Kidney epithelial cell (primary cell): Measurements from ENCODE around the gene IGSF9. TPM values are rescaled to one million over a fixed set of nuclear protein-coding genes. Genes with fewer than 3 reads are reported as not detected.

Experiments
- DNase-seq: peaks from one replicate; pipeline ENCODE4 v3.0.0-alpha.2; 2010; ENCODE audit warnings: low read depth
- H3K27me3 ChIP-seq: 2 replicates; pipeline ENCODE4 v1.6.0; 2011; ENCODE audit warnings: low read length; ENCODE audit not compliant: control insufficient read depth, insufficient read depth
- H3K36me3 ChIP-seq: 2 replicates; pipeline ENCODE4 v1.5.1; 2011; ENCODE audit warnings: low read length; ENCODE audit not compliant: control insufficient read depth, insufficient read depth
- H3K4me3 ChIP-seq: 2 replicates; pipeline ENCODE4 v1.5.1; 2011; ENCODE audit warnings: low read depth, mild to moderate bottlenecking, control low read depth, low read length
- total RNA-seq: library from RNA; depleted of rRNA; stranded (reverse); fragments of >200 nt; gene quantifications from 2 replicates; pipeline ENCODE4 v1.2.3, GENCODE V29; 2015
- TF ChIP-seq, protein P1 (sequence below): IDR thresholded peaks from 2 replicates; pipeline ENCODE4 v1.5.1; 2011; ENCODE audit warnings: mild to moderate bottlenecking, moderate library complexity, low read length, control low read depth, inconsistent platforms; ENCODE audit not compliant: insufficient read depth, poor library complexity, severe bottlenecking

The IGSF9 gene
- total RNA-seq, 1 donor from 2014 or later: 1.7 TPM

DNA sequence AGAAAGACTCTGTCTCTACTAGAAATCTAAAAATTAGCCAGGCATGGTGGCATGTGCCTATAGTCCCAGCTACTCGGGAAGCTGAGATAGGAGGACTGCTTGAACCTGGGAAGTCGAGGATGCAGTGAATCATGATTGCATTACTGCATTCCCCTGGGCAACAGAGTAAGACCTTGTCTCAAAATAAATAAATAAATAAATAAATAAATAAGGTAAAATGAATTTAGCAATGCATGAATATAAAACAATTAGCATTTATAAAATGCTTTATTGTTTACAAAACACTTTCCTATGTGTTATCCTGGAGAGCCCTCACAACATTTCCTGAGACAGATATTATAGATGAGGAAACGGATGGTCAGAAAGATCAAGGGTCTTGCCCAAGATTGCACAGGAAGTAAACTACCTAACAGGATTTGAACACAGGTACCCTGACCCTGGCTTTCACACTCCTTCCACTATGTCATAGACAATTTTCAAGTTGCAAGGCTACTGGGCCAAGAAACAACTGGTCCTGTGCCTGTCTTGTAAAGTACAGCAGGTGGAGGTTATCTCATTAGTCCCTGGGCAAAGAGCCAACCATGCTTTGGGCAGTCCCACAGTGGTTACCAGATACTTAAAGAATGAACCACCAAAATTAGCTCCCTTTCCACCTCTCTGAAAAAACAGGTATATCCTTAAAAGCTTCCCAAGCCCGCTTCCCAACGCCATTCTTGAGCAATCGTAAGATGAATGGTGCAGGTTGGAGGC lies 67.5 kb downstream of the IGSF9 start:
- no peak for DNase-seq
- TF ChIP-seq, protein P1, sequence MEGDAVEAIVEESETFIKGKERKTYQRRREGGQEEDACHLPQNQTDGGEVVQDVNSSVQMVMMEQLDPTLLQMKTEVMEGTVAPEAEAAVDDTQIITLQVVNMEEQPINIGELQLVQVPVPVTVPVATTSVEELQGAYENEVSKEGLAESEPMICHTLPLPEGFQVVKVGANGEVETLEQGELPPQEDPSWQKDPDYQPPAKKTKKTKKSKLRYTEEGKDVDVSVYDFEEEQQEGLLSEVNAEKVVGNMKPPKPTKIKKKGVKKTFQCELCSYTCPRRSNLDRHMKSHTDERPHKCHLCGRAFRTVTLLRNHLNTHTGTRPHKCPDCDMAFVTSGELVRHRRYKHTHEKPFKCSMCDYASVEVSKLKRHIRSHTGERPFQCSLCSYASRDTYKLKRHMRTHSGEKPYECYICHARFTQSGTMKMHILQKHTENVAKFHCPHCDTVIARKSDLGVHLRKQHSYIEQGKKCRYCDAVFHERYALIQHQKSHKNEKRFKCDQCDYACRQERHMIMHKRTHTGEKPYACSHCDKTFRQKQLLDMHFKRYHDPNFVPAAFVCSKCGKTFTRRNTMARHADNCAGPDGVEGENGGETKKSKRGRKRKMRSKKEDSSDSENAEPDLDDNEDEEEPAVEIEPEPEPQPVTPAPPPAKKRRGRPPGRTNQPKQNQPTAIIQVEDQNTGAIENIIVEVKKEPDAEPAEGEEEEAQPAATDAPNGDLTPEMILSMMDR: no peak
- Histone ChIP-seq H3K4me3 (no peak overlapping the region), H3K27me3 (no peaks in the 10 kb centered on the region), H3K36me3 (no peaks in the 10 kb centered on the region)

Other genes starting within 250 kb of the IGSF9 start
- not detected in 2 replicates for gene CRP, start 231.0 kb downstream of the IGSF9 start, total RNA-seq
- 67.3 and 73.0 TPM in 2 replicates for gene DUSP23, start 164.7 kb downstream of the IGSF9 start, total RNA-seq
- not detected in 2 replicates for gene FCRL6, start 143.3 kb downstream of the IGSF9 start, total RNA-seq
- gene SLAMF8, start 118.7 kb downstream of the IGSF9 start, total RNA-seq: 0.04 and 0.14 TPM in 2 replicates
- 0.07 TPM in 1 of 2 replicates, not detected in the other for gene VSIG8, start 83.0 kb downstream of the IGSF9 start, total RNA-seq
- gene CFAP45, start 45.4 kb downstream of the IGSF9 start, total RNA-seq: 0.21 and 2.0 TPM in 2 replicates
- 700 and 719 TPM in 2 replicates for gene TAGLN2, start 20.1 kb downstream of the IGSF9 start, total RNA-seq
- not detected in 2 replicates for gene SLAMF9, start 8.6 kb upstream of the IGSF9 start, total RNA-seq
- 5.3 and 5.5 TPM in 2 replicates for gene PIGM, start 86.4 kb upstream of the IGSF9 start, total RNA-seq
- 0.04 TPM in 1 of 2 replicates, not detected in the other for gene KCNJ10, start 124.5 kb upstream of the IGSF9 start, total RNA-seq
- not detected in 2 replicates for gene KCNJ9, start 135.9 kb upstream of the IGSF9 start, total RNA-seq
- gene IGSF8, start 153.0 kb upstream of the IGSF9 start, total RNA-seq: 32.9 and 44.3 TPM in 2 replicates
- gene ATP1A2, start 170.1 kb upstream of the IGSF9 start, total RNA-seq: 0.04 and 0.07 TPM in 2 replicates
- not detected in 2 replicates for gene ATP1A4, start 206.0 kb upstream of the IGSF9 start, total RNA-seq
- not detected in 2 replicates for gene CASQ1, start 245.0 kb upstream of the IGSF9 start, total RNA-seq